HepG2 (cell line): ENCODE results near the gene NEAT1. TPM values are rescaled to one million over a fixed set of nuclear protein-coding genes. Genes with fewer than 3 reads are reported as not detected.

Experiments used
- ARNTL ChIP-seq: sonication (generic); formaldehyde crosslinking; IDR thresholded peaks from 2 replicates; pipeline ENCODE4 v1.4.0; 2020; ENCODE audit warnings: mild to moderate bottlenecking, missing genetic modification reagents
- CCDC6 ChIP-seq: sonication (generic); formaldehyde crosslinking; IDR thresholded peaks from 2 replicates; pipeline ENCODE4 v1.8.1; 2022; ENCODE audit warnings: mild to moderate bottlenecking, missing genetic modification reagents, moderate library complexity
- GABPA ChIP-seq, 2 experiments: IDR thresholded peaks; 2 replicates each; pipeline ENCODE4 v1.6.1; 2011 to 2016; ENCODE audit warnings: low read depth in 2 of 2, low read length in 1 of 2, missing biosample characterization in 1 of 2, missing genetic modification characterization in 1 of 2
- KLF6 ChIP-seq: IDR thresholded peaks from 2 replicates; pipeline ENCODE4 v1.8.0; 2016; ENCODE audit warnings: missing biosample characterization, missing genetic modification reagents
- MTA3 ChIP-seq: sonication (generic); formaldehyde crosslinking; IDR thresholded peaks from 2 replicates; pipeline ENCODE4 v1.4.0; 2020; ENCODE audit warnings: missing genetic modification reagents
- NBN ChIP-seq: fragments of 450-650 bp; conservative IDR thresholded peaks from 2 replicates; pipeline ENCODE4 v1.6.1; 2017
- NFE2 ChIP-seq: sonication (generic); formaldehyde crosslinking; IDR thresholded peaks from 2 replicates; pipeline ENCODE4 v1.4.0; 2020; ENCODE audit warnings: missing genetic modification reagents
- NFKB2 ChIP-seq: sonication (generic); formaldehyde crosslinking; IDR thresholded peaks from 2 replicates; pipeline ENCODE4 v1.4.0; 2020; ENCODE audit warnings: missing genetic modification reagents, borderline replicate concordance
- NKX3-1 ChIP-seq: sonication (generic); formaldehyde crosslinking; IDR thresholded peaks from 2 replicates; pipeline ENCODE4 v1.5.0; 2020; ENCODE audit warnings: missing genetic modification reagents
- RBFOX2 ChIP-seq: fragments of 200-400 bp; formaldehyde crosslinking; IDR thresholded peaks from 2 replicates; pipeline ENCODE4 v1.6.1; 2017; ENCODE audit warnings: low read depth, mild to moderate bottlenecking, low read length
- SIN3A ChIP-seq: IDR thresholded peaks from 2 replicates; pipeline ENCODE4 v1.6.1; 2011; ENCODE audit warnings: low read depth, mild to moderate bottlenecking, control low read depth, low read length, borderline replicate concordance
- STAG1 ChIP-seq: sonication (generic); formaldehyde crosslinking; IDR thresholded peaks from 2 replicates; pipeline ENCODE4 v1.4.0; 2020; ENCODE audit warnings: missing genetic modification reagents
- STAT5B ChIP-seq: sonication (generic); formaldehyde crosslinking; IDR thresholded peaks from 2 replicates; pipeline ENCODE4 v1.4.0; 2020; ENCODE audit warnings: missing genetic modification reagents
- TCF7L2 ChIP-seq: IDR thresholded peaks from 2 replicates; pipeline ENCODE4 v1.6.1; 2011; ENCODE audit warnings: mild to moderate bottlenecking, low read depth, low read length, moderate library complexity
- TMF1 ChIP-seq: sonication (generic); formaldehyde crosslinking; IDR thresholded peaks from 2 replicates; pipeline ENCODE4 v1.8.1; 2022; ENCODE audit warnings: low read depth, missing genetic modification reagents
- USF2 ChIP-seq, 2 experiments: sonication (generic) in 1 of 2; formaldehyde crosslinking in 1 of 2; IDR thresholded peaks; 2 replicates each; pipeline versions ENCODE4 v1.5.1 to v1.6.1; 2011 to 2020; ENCODE audit warnings: borderline replicate concordance in 1 of 2, low read depth in 1 of 2, low read length in 1 of 2, mild to moderate bottlenecking in 1 of 2, missing genetic modification reagents in 1 of 2, moderate library complexity in 1 of 2
- ZEB1 ChIP-seq: IDR thresholded peaks from 2 replicates; pipeline ENCODE4 v1.6.1; 2012; ENCODE audit warnings: mild to moderate bottlenecking, low read depth, inconsistent platforms; ENCODE audit not compliant: insufficient replicate concordance
- ZNF207 ChIP-seq: fragments of 450-650 bp; IDR thresholded peaks from 2 replicates; pipeline ENCODE4 v1.6.1; 2016; ENCODE audit warnings: antibody characterized with exemption, borderline replicate concordance
- ZNF232 ChIP-seq: sonication (generic); formaldehyde crosslinking; IDR thresholded peaks from 2 replicates; pipeline ENCODE4 v1.4.0; 2020; ENCODE audit warnings: missing genetic modification reagents, borderline replicate concordance
- ZNF274 ChIP-seq: sonication (generic); formaldehyde crosslinking; IDR thresholded peaks from 2 replicates; pipeline ENCODE4 v1.5.1; 2020; ENCODE audit warnings: mild to moderate bottlenecking, missing genetic modification reagents
- ZNF547 ChIP-seq: sonication (generic); formaldehyde crosslinking; IDR thresholded peaks from 2 replicates; pipeline ENCODE4 v1.5.1; 2020; ENCODE audit warnings: mild to moderate bottlenecking, missing genetic modification reagents
- ZSCAN20 ChIP-seq: sonication (generic); formaldehyde crosslinking; IDR thresholded peaks from 2 replicates; pipeline ENCODE4 v1.4.0; 2020; ENCODE audit warnings: missing genetic modification reagents, mild to moderate bottlenecking, borderline replicate concordance
- polyA plus RNA-seq, 8 experiments: library from polyadenylated mRNA; depleted of rRNA in 3 of 8; stranded (reverse) in 7 of 8; unstranded in 1 of 8; fragments of >200 nt; fragmentation: Illumina TruSeq in 4 of 8; extraction: Trizol in 4 of 8; gene quantifications; 2 replicates each; pipeline versions ENCODE4 v1.2.1 to v1.2.3, GENCODE V29; 2011 to 2016; ENCODE audit warnings: low read depth in 4 of 8, missing spikeins in 1 of 8, mixed read lengths in 1 of 8; ENCODE audit not compliant: insufficient read depth in 1 of 8
- total RNA-seq, 5 experiments: library from RNA; depleted of rRNA; stranded (reverse); fragments of >200 nt; fragmentation: Illumina TruSeq; extraction: Trizol; gene quantifications; 2 replicates each; pipeline ENCODE4 v1.2.3, GENCODE V29; 2016; ENCODE audit warnings: low read depth in 1 of 5
- TF ChIP-seq, protein P1 (sequence below): sonication (generic); formaldehyde crosslinking; IDR thresholded peaks from 2 replicates; pipeline ENCODE4 v1.4.0; 2020; ENCODE audit warnings: missing genetic modification reagents
- TF ChIP-seq, protein P2 (sequence below): sonication (generic); formaldehyde crosslinking; IDR thresholded peaks from 2 replicates; pipeline ENCODE4 v1.4.0; 2020; ENCODE audit warnings: missing genetic modification reagents; ENCODE audit errors: not compliant biosample characterization

Gene NEAT1
- total and polyA plus RNA-seq, 2 of the 13 experiments (the other 11 are each of a cell fraction or from before 2014, with no cell fraction given) = 20.5 to 41.2 TPM

- TF ChIP-seq NKX3-1 (CRISPR knock-in tag) (no peak), NFE2 (CRISPR knock-in tag) (no peak), SIN3A (no peak), TCF7L2 (no peak), ZNF547 (CRISPR knock-in tag) (no peak), STAG1 (no peak), KLF6 (no peak), ZSCAN20 (CRISPR knock-in tag) (no peak), ZNF207 (no peak), TMF1 (no peak), MTA3 (CRISPR knock-in tag) (no peak), ZEB1 (no peak), ZNF274 (CRISPR knock-in tag) (no peak), USF2 (IDR thresholded peaks at IDR 0.05; ENCODE audit: low read depth, low read length) (no peak), USF2 (CRISPR knock-in tag; IDR thresholded peaks at IDR 0.05; ENCODE audit: borderline replicate concordance) (no peak), GABPA (IDR thresholded peaks at IDR 0.05; ENCODE audit: low read depth, low read length) (no peak), GABPA (CRISPR knock-in tag; IDR thresholded peaks at IDR 0.05; ENCODE audit: low read depth) (no peak), ARNTL (CRISPR knock-in tag) (0 out of 2 replicates have a peak, but pooled peaks have one; percentile 8), NBN (no peak), NFKB2 (CRISPR knock-in tag) (no peak), STAT5B (CRISPR knock-in tag) (no peak), RBFOX2 (peak; percentile 4; the same call in 1 of the 2 replicates), CCDC6 (CRISPR knock-in tag) (no peak), ZNF232 (CRISPR knock-in tag) (no peak)
- TF ChIP-seq, protein P1, sequence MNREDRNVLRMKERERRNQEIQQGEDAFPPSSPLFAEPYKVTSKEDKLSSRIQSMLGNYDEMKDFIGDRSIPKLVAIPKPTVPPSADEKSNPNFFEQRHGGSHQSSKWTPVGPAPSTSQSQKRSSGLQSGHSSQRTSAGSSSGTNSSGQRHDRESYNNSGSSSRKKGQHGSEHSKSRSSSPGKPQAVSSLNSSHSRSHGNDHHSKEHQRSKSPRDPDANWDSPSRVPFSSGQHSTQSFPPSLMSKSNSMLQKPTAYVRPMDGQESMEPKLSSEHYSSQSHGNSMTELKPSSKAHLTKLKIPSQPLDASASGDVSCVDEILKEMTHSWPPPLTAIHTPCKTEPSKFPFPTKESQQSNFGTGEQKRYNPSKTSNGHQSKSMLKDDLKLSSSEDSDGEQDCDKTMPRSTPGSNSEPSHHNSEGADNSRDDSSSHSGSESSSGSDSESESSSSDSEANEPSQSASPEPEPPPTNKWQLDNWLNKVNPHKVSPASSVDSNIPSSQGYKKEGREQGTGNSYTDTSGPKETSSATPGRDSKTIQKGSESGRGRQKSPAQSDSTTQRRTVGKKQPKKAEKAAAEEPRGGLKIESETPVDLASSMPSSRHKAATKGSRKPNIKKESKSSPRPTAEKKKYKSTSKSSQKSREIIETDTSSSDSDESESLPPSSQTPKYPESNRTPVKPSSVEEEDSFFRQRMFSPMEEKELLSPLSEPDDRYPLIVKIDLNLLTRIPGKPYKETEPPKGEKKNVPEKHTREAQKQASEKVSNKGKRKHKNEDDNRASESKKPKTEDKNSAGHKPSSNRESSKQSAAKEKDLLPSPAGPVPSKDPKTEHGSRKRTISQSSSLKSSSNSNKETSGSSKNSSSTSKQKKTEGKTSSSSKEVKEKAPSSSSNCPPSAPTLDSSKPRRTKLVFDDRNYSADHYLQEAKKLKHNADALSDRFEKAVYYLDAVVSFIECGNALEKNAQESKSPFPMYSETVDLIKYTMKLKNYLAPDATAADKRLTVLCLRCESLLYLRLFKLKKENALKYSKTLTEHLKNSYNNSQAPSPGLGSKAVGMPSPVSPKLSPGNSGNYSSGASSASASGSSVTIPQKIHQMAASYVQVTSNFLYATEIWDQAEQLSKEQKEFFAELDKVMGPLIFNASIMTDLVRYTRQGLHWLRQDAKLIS (CRISPR knock-in tag) = peak; percentile 24; the same call in 1 of the 2 replicates
- TF ChIP-seq, protein P2, sequence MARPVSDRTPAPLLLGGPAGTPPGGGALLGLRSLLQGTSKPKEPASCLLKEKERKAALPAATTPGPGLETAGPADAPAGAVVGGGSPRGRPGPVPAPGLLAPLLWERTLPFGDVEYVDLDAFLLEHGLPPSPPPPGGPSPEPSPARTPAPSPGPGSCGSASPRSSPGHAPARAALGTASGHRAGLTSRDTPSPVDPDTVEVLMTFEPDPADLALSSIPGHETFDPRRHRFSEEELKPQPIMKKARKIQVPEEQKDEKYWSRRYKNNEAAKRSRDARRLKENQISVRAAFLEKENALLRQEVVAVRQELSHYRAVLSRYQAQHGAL (CRISPR knock-in tag) = no peak
These were observed 1.1 kb downstream of the NEAT1 start (continued) for GRCh38 chr11:65423516-65424204.
